ENCODE data around the gene KLF5. TPM values are rescaled to one million over a fixed set of nuclear protein-coding genes. Genes with fewer than 3 reads are reported as not detected.
"Not testable (repeated sequence)": the region's sequence is repeated elsewhere in the genome, so short reads cannot be mapped to it uniquely, and the experiment has no call there.

The KLF5 gene
- total RNA-seq, 1 donor from 2014 or later, result 23.0 TPM

- TF ChIP-seq CTCF (IDR thresholded peaks at IDR 0.05; ENCODE audit: insufficient read depth, low read length, poor library complexity, severe bottlenecking), result no peak
Measured at GRCh38 chr13:73040484-73040883, 18.3 kb upstream of the KLF5 start.

GRCh38 chr13:73040968-73041596 is 17.7 kb upstream of the KLF5 start:
- TF ChIP-seq CTCF (IDR thresholded peaks at IDR 0.05; ENCODE audit: insufficient read depth, low read length, poor library complexity, severe bottlenecking), result no peak
- H3K36me3 ChIP-seq (ENCODE audit: control insufficient read depth, insufficient read depth, low read length), result no peaks in the 10 kb centered on the region
- no peaks in the 10 kb centered on the region for H3K27me3 ChIP-seq (ENCODE audit: control insufficient read depth, insufficient read depth, low read length)
- no peak overlapping the region for H3K4me3 ChIP-seq (ENCODE audit: low read depth, low read length)
- DNase-seq (ENCODE audit: low read depth), result no peak

More at GRCh38 chr13:73040484-73040883, 18.3 kb upstream of the KLF5 start:
- no peak for DNase-seq (ENCODE audit: low read depth)
- no peak overlapping the region for H3K4me3 ChIP-seq (ENCODE audit: low read depth, low read length)
- no peaks in the 10 kb centered on the region for H3K27me3 ChIP-seq (ENCODE audit: control insufficient read depth, insufficient read depth, low read length)
- H3K36me3 ChIP-seq (ENCODE audit: control insufficient read depth, insufficient read depth, low read length), result no peaks in the 10 kb centered on the region

GRCh38 chr13:73045031-73045430 is 13.8 kb upstream of the KLF5 start:
- no peaks in the 10 kb centered on the region for H3K36me3 ChIP-seq (ENCODE audit: control insufficient read depth, insufficient read depth, low read length)
- H3K4me3 ChIP-seq (ENCODE audit: low read depth, low read length), result no peak overlapping the region
- no peaks in the 10 kb centered on the region for H3K27me3 ChIP-seq (ENCODE audit: control insufficient read depth, insufficient read depth, low read length)
- no peak for DNase-seq (ENCODE audit: low read depth)
- no peak for TF ChIP-seq CTCF (IDR thresholded peaks at IDR 0.05; ENCODE audit: insufficient read depth, low read length, poor library complexity, severe bottlenecking)

- H3K27me3 ChIP-seq (ENCODE audit: control insufficient read depth, insufficient read depth, low read length); H3K36me3 ChIP-seq (ENCODE audit: control insufficient read depth, insufficient read depth, low read length); DNase-seq (ENCODE audit: low read depth); H3K4me3 ChIP-seq (ENCODE audit: low read depth, low read length): not testable (repeated sequence)
Measured at GRCh38 chr13:73048615-73049014, 10.2 kb upstream of the KLF5 start.

GRCh38 chr13:73054712-73055111 is 4.1 kb upstream of the KLF5 start:
- no peaks in the 10 kb centered on the region for H3K27me3 ChIP-seq (ENCODE audit: control insufficient read depth, insufficient read depth, low read length)
- no peak overlapping the region for H3K4me3 ChIP-seq (ENCODE audit: low read depth, low read length)
- H3K36me3 ChIP-seq (ENCODE audit: control insufficient read depth, insufficient read depth, low read length), result no peaks in the 10 kb centered on the region
- no peak for TF ChIP-seq CTCF (IDR thresholded peaks at IDR 0.05; ENCODE audit: insufficient read depth, low read length, poor library complexity, severe bottlenecking)
- DNase-seq (ENCODE audit: low read depth), result no peak

GRCh38 chr13:73055813-73056564 is 2.8 kb upstream of the KLF5 start:
- H3K4me3 ChIP-seq (ENCODE audit: low read depth, low read length), result no peak overlapping the region
- no peak for TF ChIP-seq CTCF (IDR thresholded peaks at IDR 0.05; ENCODE audit: insufficient read depth, low read length, poor library complexity, severe bottlenecking)
- peak; percentile 85 for DNase-seq (ENCODE audit: low read depth)

More at GRCh38 chr13:73055813-73056564, 2.8 kb upstream of the KLF5 start:
- Histone ChIP-seq H3K36me3 (ENCODE audit: control insufficient read depth, insufficient read depth, low read length) (no peaks in the 10 kb centered on the region), H3K27me3 (ENCODE audit: control insufficient read depth, insufficient read depth, low read length) (no peaks in the 10 kb centered on the region)
